Bone marrow (tissue), 2 donors: ENCODE data around the gene SLC1A4.
"Not testable (repeated sequence)": the region's sequence is repeated elsewhere in the genome, so short reads cannot be mapped to it uniquely, and the experiment has no call there.

Experiments used
- DNase-seq, 2 donors: peaks; one replicate each; lab custom pipeline; 2025; lab: John Stamatoyannopoulos, UW

Gene SLC1A4

DNA sequence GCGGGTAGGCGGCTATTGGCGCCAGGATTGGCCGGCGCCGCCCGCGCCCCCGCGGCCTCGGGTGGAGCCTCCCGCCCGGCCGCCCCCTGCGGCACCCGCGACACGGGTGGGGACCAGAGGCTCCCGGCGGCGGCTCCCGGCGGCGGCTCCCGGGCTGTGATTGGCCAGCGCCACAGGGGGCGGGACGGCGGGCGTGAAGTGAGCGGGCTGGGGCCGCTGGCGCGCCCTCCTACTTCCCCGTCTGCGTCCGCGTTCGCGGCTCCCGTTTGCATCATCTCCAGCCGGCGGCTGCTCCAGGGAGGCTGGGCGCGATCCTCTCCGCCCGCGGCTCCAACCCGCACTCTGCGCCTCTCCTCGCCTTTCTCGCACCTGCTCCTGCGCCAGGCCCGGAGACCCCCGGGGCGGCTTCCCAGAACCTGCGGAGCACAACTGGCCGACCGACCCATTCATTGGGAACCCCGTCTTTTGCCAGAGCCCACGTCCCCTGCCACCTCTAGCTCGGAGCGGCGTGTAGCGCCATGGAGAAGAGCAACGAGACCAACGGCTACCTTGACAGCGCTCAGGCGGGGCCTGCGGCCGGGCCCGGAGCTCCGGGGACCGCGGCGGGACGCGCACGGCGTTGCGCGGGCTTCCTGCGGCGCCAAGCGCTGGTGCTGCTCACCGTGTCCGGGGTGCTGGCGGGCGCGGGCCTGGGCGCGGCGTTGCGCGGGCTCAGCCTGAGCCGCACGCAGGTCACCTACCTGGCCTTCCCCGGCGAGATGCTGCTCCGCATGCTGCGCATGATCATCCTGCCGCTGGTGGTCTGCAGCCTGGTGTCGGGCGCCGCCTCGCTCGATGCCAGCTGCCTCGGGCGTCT is at the start of gene SLC1A4:
SLC1A4 (plus strand) TSS at position 274 of the 856 bp plus-strand sequence; CDS start at position 519, 245 bp downstream.
- peak; percentile 72 to 79 for DNase-seq

DNA sequence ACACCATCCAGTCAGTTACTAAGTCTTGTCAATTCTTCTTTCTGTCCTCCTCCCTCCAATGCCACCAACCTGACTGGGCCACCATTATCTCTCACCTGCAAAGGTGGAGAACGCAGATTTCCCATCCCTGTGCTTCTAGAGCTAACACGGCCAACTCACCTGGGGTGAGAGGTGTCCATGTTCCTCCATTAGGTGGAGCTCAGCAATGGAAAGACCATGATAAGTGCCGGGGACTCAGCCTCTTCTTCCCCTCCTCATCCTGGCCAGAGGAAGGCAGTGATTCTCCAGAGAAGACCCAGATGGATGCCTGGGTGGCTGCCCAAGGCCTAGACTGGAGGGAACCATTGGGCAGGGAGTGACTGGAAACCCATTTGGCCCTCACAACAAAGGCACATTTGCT is 48.1 kb upstream of the SLC1A4 start:
- DNase-seq, result no peak

DNA sequence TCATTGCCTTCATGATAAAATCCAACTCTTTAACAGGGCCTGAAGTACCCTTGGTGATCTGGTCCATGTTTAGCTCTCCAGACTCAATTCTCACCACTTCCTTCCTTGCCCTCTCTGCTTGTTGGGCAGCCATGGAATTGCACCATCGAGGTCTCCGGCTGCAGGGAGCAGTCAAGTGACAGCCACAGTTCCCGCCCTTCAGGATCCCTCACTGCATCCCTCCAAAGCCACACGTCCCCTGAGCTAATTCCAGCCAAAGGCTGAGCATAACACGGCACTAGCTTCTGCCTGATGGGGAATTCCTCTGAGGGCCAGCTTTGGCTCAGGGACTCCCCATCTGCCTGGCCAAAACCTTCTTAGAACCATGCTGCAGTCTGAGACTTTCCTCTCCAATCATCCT is 47.4 kb upstream of the SLC1A4 start:
- no peak for DNase-seq

DNA sequence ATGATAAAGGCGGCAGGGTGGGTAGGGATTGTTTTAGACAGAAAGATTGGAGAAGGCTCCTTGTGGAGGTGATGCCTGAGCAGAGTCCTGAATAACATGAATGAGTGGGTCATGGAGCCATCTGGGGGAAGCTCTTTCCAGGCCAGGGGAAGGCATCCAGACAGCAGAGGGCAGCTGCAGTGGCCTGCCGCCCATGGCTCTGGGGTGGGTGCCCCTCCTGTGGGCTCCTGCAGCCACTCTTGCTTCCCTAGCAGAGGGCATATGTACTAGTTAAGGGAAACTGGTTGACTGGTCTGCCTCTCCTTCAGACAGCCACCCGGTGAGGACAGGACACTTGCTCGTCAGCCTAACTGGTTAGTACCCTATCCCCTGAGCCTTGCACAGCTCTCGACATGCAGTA is 46.5 kb upstream of the SLC1A4 start:
- DNase-seq, result peak in 1 of 2 donors; percentile 66

DNA sequence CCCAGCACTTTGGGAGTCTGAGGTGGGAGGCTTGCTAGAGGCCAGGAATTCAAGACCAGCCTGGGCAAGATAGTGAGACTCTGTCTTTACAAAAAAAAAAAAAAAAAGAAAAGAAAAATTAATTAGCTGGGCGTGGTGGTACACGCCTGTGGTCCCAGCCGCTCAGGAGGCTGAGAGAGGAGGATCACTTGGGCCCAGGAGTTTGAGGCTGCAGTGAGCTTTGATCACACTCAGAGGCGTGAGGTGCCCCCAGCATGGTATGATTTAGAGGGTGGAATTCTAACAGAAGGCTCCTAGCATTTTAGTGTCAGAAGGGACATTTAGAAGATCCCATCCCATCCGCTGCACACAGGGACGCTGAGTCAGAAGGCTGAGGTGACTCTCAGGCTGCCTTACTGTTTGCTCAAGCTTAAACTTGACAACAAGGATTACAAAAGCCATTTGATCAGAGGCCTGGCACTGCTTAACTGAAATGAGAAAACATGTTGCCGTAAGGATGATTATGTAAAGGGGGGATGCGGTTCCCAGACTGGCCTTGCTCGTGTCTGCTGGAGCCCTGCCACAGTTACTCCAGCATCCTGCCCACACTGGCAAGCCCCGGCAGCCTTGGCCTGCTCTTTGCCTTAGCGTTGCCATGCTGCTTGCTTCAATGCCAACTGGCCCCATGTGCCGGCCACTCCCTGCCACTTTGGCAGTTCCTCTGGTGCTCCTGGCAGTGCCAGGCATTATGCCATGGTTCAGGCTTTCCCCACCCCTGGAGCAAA is 45.6 kb upstream of the SLC1A4 start:
- DNase-seq, result no peak

DNA sequence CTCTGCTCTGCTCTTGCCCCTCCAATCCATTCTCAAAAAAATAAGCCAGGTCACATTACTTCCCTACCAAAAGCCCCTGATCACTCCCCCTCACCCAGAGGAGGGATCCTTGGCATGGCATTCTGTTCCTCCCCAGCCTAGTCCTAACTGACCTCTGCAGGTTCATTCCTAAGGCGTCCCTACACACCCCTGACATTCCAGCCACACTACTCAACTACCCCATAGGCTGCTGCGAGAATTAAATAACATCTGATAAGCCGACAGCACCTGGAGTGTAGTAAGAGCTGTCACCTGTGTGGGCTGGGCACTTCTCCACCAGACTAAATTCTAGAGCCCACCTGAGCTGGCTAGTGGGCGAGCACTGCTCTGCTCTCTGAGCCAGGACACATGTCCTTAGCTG is 44.7 kb upstream of the SLC1A4 start:
- no peak for DNase-seq

DNA sequence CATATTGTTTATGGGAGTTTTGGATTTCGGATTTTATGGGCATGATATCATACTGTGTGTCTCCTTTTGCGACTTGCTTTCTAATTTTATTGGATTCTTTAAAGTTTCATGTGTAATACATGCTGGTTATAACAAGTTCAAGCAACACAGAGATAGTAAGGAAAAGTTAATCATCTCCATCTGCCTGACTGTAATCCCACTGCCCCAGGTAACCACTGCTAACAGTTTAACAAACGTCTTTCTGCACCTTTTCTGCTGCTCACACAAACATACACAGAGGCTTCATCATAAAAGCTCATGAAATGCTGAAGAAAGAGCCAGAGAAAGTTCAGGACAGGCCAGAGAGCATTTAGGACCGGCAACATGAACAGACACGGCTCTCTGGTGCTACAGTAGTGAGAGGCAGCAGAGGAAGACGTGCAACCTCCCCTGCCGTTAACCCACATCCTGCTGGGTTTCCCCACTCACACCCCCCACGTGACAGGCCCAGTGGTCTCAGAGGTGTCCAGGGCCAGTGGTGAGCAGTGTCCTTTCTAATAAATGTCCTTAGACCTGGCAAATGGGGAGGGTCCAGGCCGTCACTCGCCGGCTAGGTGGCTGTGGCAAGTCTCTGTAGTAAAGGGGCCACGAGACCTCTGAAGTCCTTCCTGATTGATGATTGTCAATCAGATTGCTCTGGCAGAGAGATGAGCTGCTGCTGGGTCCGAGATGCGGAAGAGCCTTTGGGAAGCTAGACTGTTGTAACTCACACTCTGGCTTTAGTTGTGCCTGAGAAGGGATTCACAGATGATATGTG is 43.0 kb upstream of the SLC1A4 start:
- peak; percentile 51 to 70 for DNase-seq

DNA sequence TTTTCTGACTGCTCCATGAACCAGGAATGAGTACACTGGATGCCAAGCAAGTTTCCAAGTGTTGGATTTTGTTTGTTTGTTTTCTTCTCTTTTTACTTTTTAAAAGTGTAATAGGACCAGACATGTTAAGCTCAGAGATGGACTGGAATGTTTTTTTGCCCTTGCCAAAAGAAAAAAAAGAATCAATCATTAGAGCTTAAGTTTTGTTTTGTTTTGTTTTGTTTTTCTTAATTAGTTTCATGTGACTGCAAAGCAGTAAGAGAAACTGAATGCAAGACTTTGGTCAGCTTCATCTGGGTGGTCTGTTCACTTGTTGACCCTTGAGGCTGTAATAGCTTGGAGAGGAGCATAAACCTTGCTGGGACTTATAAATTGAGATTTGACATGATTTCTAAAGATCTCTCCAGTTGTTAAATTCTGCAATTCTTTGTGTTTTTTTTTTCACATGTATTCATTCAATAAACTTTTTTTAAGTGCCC is 42.4 kb upstream of the SLC1A4 start:
- DNase-seq, result no peak

DNA sequence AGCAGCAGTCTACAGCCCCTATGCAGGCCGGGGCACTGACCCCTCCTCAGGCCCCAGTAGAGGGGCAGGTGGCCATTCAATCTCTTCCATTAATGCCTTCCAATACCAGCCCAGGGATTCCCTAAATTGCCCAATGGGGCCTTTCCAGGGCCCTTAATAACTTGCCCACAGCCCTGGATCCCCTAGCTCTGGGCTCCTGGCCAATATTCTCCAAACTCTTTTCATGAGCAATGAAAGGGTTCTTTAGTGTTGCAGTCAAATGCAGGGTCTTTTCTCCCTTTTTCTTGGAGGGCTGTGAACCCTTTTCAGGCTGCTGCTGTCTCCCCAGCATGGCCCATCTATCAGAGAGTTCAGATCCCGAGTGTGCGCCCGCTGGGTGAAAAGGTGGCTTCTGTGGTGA is 41.3 kb upstream of the SLC1A4 start:
- DNase-seq, result no peak

DNA sequence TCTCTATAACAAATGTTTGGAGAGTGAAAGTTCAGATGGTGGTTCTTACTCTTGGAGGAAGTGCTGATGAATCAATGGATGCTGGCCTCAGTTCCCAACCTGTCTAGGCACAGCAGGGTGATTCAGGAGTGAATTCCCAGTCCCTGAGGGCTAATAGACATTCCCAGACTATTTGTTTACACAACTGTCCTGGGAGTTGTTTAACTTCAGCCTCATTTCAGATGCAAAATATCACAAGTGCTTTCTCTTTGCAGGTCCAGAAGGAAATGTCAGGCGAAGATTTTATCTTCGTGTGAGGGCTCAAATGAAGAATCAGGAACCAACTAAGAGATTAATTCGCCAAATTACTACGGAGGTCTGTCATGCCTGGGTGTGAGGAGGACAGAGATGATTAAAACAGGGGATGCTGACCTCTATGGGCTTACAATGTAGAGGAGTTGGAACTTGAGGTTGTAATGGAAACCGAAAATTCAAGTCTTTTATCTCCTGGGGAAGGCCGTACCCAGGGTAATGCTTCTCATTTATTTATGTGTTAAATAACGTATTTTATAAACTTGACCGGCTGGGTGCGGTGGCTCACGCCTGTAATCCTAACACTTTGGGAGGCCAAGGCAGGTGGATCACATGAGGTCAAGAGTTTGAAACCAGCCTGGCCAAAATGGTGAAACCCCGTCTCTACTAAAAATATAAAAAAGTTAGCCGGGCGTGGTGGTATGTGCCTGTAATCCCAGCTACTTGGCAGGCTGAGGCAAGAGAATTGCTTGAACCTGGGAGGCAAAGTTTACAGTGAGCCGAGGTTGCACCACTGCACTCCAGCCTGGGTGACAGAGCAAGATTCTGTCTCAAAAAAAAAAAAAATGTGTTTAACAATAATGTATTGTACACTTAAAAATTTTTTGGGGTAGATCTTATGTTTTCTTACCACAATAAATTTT is 38.7 kb upstream of the SLC1A4 start:
- DNase-seq, result no peak

DNA sequence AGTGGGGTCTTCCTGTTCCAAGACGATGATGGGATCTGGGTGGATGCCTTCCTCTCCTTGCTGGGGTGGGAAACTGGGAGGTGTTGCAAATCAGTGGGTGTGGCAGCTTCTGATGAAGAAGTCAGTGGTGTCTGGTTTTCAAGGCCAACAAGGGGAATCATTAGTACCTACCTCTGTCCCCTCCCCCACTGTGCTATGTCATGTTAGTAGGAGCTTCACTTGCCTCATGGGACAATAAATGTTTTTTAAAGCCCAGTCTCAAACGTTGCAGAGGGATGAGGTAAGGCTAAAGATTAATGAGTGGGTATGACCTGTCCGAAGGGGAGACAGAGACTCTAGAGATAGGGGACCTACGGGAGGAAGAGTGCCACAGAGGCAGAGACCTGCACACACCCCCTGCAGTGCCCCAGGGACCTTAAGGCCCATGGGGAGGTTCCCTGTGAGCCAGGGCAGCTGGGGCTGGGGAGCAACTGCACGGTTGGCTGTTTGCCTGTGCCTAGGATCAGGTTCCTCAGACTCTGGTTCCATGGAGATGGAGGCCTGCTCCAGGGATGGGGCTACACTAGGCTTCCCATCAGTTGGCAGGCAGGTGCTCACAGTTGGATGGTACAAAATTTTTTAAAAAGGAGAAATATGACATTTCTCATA is 37.8 kb upstream of the SLC1A4 start:
- DNase-seq, result no peak

DNA sequence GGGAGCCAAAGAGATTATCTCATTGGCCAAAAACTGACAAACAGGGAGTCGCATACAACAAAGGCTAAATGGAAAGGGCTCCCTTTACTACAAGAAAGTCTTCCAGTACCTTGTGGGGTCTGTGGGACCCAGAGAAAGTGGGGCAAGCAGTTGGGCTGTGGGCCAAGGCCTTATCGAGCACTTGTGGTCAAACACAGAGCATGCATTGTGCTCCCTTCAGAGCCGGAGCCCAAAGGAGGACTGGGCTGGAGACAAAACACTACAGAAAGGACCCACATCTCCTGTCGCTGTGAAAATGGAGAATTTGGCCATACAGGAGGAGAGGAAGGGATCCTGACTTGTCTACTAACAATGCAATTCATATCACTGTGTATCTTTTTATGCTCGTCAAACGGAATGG is 37.1 kb upstream of the SLC1A4 start:
- DNase-seq, result no peak

DNA sequence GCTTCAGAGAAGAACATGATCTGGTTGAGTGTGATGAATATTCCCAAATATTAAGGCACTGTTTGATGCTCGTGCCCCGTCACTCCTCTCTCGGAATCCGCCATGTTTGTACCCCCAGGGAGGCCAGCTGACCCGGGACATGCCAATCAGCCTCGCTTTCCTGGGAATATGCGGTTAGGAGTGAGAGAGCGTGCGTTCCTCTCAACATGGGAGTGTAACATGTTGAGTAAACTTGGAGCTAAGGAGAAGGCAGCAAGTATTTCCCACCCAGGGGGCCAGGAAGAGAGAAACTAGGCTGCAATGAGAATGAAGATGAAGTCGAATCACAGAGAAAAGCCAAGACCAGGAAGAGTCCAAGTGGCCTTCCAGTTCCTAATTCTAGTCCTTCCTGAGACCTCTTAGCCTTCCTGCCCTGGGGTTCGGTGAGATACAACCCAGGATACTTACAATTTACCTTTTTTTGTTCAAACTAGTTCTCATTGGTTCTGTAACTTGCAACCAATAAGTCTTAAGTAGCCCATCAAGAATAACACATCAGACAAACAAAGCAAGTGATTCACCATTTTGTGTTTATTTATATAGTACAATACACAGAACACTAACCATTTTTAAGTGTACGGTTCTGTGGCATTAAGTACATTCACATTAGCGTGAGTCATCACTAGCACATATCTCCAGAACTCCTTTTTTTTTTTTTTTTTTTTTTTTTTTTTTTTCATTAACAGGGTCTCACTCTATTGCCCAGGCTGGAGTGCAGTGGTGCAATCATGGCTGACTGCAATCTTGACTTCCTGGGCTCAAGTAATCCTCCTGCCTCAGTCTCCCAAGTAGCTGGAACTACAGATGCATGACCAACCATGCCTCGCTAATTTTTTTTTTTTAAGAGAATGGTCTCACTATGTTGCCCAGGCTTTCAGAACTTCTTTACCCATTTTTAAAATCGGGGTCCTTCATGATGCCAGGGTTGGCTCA is 36.4 kb upstream of the SLC1A4 start:
- no peak for DNase-seq

DNA sequence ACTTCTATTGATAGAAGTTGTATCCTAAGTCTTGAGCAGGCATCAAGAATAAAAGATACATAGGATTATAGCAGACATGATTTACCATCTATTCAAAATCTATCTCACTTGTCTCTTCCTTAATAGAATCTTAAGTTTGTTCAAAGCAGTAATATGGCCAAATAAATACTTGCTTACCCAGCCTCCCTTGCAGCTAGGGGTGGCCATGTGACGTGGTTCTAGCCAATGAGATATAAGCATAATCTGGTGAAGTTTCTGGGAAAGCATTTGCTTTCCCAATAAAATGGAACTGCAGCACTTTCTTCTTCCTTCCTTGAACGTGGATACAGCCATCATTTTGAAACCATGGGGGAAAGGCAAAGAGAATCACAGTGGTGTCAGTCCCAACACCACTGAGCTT is 33.7 kb upstream of the SLC1A4 start:
- DNase-seq, result no peak

DNA sequence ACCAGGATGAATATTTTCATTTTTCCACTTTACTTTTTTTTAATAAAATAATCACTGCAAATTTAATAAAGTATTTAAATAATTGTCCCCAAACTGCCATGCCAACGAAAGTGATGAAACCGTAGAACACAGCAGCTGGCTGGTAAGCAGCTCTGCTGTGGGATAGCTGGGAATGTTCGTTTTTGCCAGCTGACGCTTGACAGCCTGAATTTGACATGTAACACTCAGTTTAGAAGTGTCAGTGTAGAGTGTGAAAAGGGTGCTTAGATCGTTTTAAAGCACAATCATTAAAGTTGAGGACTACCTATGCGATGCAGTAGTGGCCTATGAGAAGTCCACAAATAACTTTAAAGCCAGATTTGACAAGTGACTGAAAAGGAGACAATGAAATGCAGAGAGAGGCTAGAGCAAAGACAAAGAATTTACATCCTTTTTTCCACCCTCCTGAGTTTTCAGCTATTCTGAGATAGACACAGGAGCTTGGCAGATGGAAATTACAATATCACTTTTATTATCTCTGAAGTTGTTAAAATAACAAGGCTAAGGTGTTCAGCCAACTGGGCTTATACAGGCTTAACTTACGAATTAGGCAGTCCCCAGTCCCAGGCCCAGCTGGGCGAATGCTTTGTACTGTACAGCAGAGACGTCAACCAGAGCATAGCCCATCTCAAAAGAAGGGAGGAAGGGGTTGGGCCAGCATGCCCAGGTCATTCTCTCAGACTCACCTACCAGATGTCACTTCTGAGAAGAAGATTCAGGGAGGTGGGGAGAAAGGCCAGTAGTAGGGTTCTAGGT is 31.9 kb upstream of the SLC1A4 start:
- no peak for DNase-seq

DNA sequence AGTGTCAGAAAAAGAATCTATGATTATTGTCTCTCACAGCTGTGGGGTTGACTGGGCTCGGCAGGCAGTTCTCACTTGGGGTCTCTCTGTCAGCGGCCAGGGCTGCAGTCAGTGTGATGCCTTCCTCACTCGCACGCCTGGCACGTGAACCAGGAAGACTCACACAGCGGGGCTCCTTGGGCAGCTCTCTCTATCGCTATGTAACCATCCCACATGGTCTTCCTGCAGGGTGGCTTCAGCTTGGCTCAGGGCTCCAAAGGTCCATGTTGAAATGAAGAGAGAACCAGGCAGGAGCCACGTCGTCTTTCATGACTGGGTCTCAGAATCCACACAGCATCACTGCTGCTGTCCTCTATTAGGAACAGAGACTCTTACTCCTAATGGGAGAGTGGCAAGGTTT is 30.6 kb upstream of the SLC1A4 start:
- no peak for DNase-seq

DNA sequence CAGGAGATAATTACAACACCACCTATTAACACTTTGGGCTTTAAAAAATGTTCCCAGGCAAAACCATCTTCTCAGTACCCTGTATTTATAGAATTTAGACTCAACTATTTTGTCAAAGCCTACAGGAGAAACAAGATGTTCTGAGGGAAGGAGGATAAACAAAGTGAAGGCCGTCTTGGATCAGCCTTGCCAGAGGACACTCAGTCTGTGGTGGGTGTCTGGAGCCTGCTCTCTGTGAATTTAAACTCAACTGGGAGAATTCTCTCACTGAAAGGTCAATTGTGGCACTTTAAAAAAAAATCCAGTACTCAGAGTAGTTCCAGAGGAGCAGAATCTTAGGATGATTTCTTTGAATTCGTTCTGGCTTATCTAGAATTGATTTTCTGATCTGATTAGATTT is 28.4 kb upstream of the SLC1A4 start:
- no peak for DNase-seq

DNA sequence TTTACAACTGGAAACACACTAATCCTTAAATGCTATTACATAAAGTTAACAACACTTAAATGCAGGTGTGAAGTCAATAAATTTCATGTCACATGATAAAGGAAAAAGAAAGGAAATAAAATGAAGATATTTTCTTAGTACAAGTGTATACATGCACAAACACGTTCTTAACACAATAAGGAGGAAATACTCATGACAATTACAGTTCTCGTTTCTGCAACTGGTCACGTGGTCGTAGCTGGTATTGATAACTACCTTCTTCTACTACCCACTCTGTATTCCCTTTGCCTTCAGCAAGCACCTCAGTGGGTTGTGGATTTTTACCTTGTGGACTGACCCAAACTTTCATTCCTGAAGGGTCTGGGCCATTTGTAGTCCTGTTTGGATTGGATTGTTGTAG is 26.1 kb upstream of the SLC1A4 start:
- not testable (repeated sequence) for DNase-seq

DNA sequence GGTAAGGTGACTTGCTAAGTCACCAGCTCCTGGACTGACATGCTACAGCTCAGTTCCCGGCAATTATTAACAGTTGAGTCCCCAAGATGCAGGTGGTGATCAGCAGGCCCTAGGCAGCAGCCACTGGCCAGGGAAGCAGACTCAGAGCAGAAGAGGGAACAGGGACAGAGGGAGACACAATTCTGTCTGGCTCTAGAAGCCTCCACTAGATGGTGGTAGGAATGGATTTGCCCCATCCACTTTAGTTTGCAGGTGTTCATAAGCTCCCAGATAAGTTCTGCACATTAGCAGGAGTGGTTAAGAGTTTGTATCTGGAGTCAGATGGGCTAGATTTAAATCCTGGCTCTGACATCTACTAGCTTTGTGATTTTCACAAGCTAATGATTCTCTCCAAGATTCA is 25.5 kb upstream of the SLC1A4 start:
- DNase-seq, result no peak
